HFFc6 (cell line): ENCODE measurements around the gene ZNG1B. TPM values are rescaled to one million over a fixed set of nuclear protein-coding genes. Genes with fewer than 3 reads are reported as not detected.
"Not testable (repeated sequence)": the region's sequence is repeated elsewhere in the genome, so short reads cannot be mapped to it uniquely, and the experiment has no call there.

Experiments
- DNase-seq: peaks from one replicate; pipeline ENCODE4 v3.0.0-alpha.2; 2018
- H3K27ac Mint-ChIP-seq: 2 replicates; pipeline ENCODE4 v1.8.0; 2020; ENCODE audit warnings: mild to moderate bottlenecking, mixed read lengths
- H3K27me3 Mint-ChIP-seq: 2 replicates; pipeline ENCODE4 v1.8.0; 2021; ENCODE audit warnings: mild to moderate bottlenecking, moderate library complexity, mixed read lengths; ENCODE audit not compliant: insufficient read depth
- H3K36me3 Mint-ChIP-seq: 2 replicates; pipeline ENCODE4 v1.8.0; 2021; ENCODE audit warnings: low read depth, mixed read lengths
- H3K4me1 Mint-ChIP-seq: 2 replicates; pipeline ENCODE4 v1.8.0; 2020; ENCODE audit warnings: low read depth, mixed read lengths
- H3K4me3 Mint-ChIP-seq: 2 replicates; pipeline ENCODE4 v1.8.0; 2020; ENCODE audit warnings: mild to moderate bottlenecking, moderate library complexity, mixed read lengths
- H3K9me3 Mint-ChIP-seq: 2 replicates; pipeline ENCODE4 v1.8.0; 2020; ENCODE audit warnings: mild to moderate bottlenecking, mixed read lengths
- total RNA-seq, 6 experiments: library from RNA; stranded (reverse); fragmentation: NEBNext Ultra II Directional; extraction: Animal tissue kit (Norgen Biotek cat#: 25700); gene quantifications; 2 replicates in 1 of 6; 3 replicates in 5 of 6; pipeline ENCODE4 v1.2.3, GENCODE V29; 2021

Gene ZNG1B
- total RNA-seq, 6 experiments from 2014 or later, result 19.5 to 32.2 (median 26.2) TPM

GRCh38 chr2:113433468-113433867 is 4.0 kb upstream of the ZNG1B start:
- H3K4me1 Mint-ChIP-seq, H3K27ac Mint-ChIP-seq, H3K27me3 Mint-ChIP-seq, H3K9me3 Mint-ChIP-seq, DNase-seq, H3K36me3 Mint-ChIP-seq, H3K4me3 Mint-ChIP-seq: not testable (repeated sequence)

GRCh38 chr2:113465770-113466169 is 28.3 kb downstream of the ZNG1B start:
- H3K27ac Mint-ChIP-seq, H3K9me3 Mint-ChIP-seq: not testable (repeated sequence)

GRCh38 chr2:113476688-113477368 is 39.3 kb downstream of the ZNG1B start:
- H3K4me1 Mint-ChIP-seq, H3K4me3 Mint-ChIP-seq, H3K27ac Mint-ChIP-seq, DNase-seq, H3K27me3 Mint-ChIP-seq, H3K9me3 Mint-ChIP-seq, H3K36me3 Mint-ChIP-seq: not testable (repeated sequence)

More at GRCh38 chr2:113465770-113466169, 28.3 kb downstream of the ZNG1B start:
- not testable (repeated sequence) for H3K4me1 Mint-ChIP-seq, H3K36me3 Mint-ChIP-seq, DNase-seq, H3K27me3 Mint-ChIP-seq, H3K4me3 Mint-ChIP-seq

- not testable (repeated sequence) for H3K27me3 Mint-ChIP-seq, H3K36me3 Mint-ChIP-seq, H3K4me1 Mint-ChIP-seq, H3K27ac Mint-ChIP-seq, DNase-seq, H3K9me3 Mint-ChIP-seq, H3K4me3 Mint-ChIP-seq
Observed at GRCh38 chr2:113496527-113496926, 59.0 kb downstream of the ZNG1B start.

GRCh38 chr2:113498365-113498764 is 60.9 kb downstream of the ZNG1B start, which contains the start of gene FOXD4L1:
Gene FOXD4L1 (plus strand): TSS chr2:113498665. CDS start chr2:113499257, 592 bp downstream.
- not testable (repeated sequence) for H3K27ac Mint-ChIP-seq, DNase-seq, H3K4me1 Mint-ChIP-seq, H3K36me3 Mint-ChIP-seq, H3K9me3 Mint-ChIP-seq, H3K27me3 Mint-ChIP-seq, H3K4me3 Mint-ChIP-seq

GRCh38 chr2:113499019-113499885 is 61.8 kb downstream of the ZNG1B start:
- not testable (repeated sequence) for H3K4me1 Mint-ChIP-seq, H3K36me3 Mint-ChIP-seq, H3K4me3 Mint-ChIP-seq, DNase-seq, H3K9me3 Mint-ChIP-seq, H3K27ac Mint-ChIP-seq
- H3K27me3 Mint-ChIP-seq, result peaks cover 10% of the 10 kb centered on the region

GRCh38 chr2:113499886-113500722 is 62.6 kb downstream of the ZNG1B start:
- H3K4me3 Mint-ChIP-seq, H3K27ac Mint-ChIP-seq, H3K9me3 Mint-ChIP-seq, H3K36me3 Mint-ChIP-seq, H3K4me1 Mint-ChIP-seq, DNase-seq: not testable (repeated sequence)
- peaks cover 13% of the 10 kb centered on the region for H3K27me3 Mint-ChIP-seq

- peaks cover 13% of the 10 kb centered on the region for H3K27me3 Mint-ChIP-seq
- not testable (repeated sequence) for H3K9me3 Mint-ChIP-seq
Observed at GRCh38 chr2:113500723-113501038, 63.2 kb downstream of the ZNG1B start.

GRCh38 chr2:113502216-113503093 is 65.0 kb downstream of the ZNG1B start:
- H3K27ac Mint-ChIP-seq, DNase-seq, H3K36me3 Mint-ChIP-seq, H3K4me1 Mint-ChIP-seq, H3K9me3 Mint-ChIP-seq: not testable (repeated sequence)
- H3K4me3 Mint-ChIP-seq, result peak overlapping the region; percentile 53; the same call in 1 of the 2 replicates
- H3K27me3 Mint-ChIP-seq, result peaks cover 13% of the 10 kb centered on the region

More at GRCh38 chr2:113500723-113501038, 63.2 kb downstream of the ZNG1B start:
- H3K4me3 Mint-ChIP-seq, DNase-seq, H3K27ac Mint-ChIP-seq, H3K4me1 Mint-ChIP-seq, H3K36me3 Mint-ChIP-seq: not testable (repeated sequence)

- Mint-ChIP-seq H3K4me3 (peak overlapping the region; percentile 53; the same call in 1 of the 2 replicates), H3K27me3 (peaks cover 17% of the 10 kb centered on the region)
Observed at GRCh38 chr2:113503094-113504042, 65.9 kb downstream of the ZNG1B start.

GRCh38 chr2:113504081-113504480 is 66.6 kb downstream of the ZNG1B start:
- H3K9me3 Mint-ChIP-seq, H3K4me1 Mint-ChIP-seq, H3K4me3 Mint-ChIP-seq, DNase-seq, H3K27ac Mint-ChIP-seq, H3K36me3 Mint-ChIP-seq: not testable (repeated sequence)
- H3K27me3 Mint-ChIP-seq, result peaks cover 17% of the 10 kb centered on the region

More at GRCh38 chr2:113503094-113504042, 65.9 kb downstream of the ZNG1B start:
- not testable (repeated sequence) for H3K36me3 Mint-ChIP-seq, H3K9me3 Mint-ChIP-seq, H3K27ac Mint-ChIP-seq, DNase-seq, H3K4me1 Mint-ChIP-seq
